HEK293 (cell line): ENCODE results near the gene PTGIS.

ENCODE experiments used
- CTCF ChIA-PET: fragments of 350-600 bp; formaldehyde crosslinking; extraction: SDS; loops from one replicate; lab custom pipeline; 2021; ENCODE audit warnings: antibody characterized with exemption; lab: Yijun Ruan, JAX
- POLR2A ChIA-PET: fragments of 300-600 bp; formaldehyde crosslinking; extraction: SDS; loops from one replicate; lab custom pipeline; 2020; ENCODE audit warnings: antibody characterized with exemption, inconsistent platforms; lab: Yijun Ruan, JAX
- H3K27ac ChIP-seq: fragments of 200-500 bp; sonication (Bioruptor generic); 2 replicates; pipeline ENCODE4 v1.5.1; 2014; ENCODE audit warnings: low read depth, low read length, control low read depth, inconsistent platforms; ENCODE audit errors: extremely low read depth
- H3K36me3 ChIP-seq, 2 experiments: fragments of 200-500 bp in 1 of 2; sonication (Bioruptor generic) in 1 of 2; 1 replicate in 1 of 2; 2 replicates in 1 of 2; pipeline ENCODE4 v1.5.1; 2014 to 2017; ENCODE audit warnings: inconsistent platforms in 2 of 2, low read length in 2 of 2; ENCODE audit not compliant: control insufficient read depth in 2 of 2, insufficient read depth in 1 of 2
- H3K4me1 ChIP-seq: fragments of 200-500 bp; sonication (Bioruptor generic); 2 replicates; pipeline ENCODE4 v1.5.1; 2014; ENCODE audit warnings: mild to moderate bottlenecking, low read length, inconsistent platforms; ENCODE audit not compliant: control insufficient read depth, insufficient read depth
- H3K4me3 ChIP-seq: 2 replicates; pipeline ENCODE4 v1.5.1; 2011; ENCODE audit warnings: low read depth, mild to moderate bottlenecking, control low read depth, low read length, moderate library complexity
- H3K9me3 ChIP-seq: fragments of 200-500 bp; sonication (Bioruptor generic); 2 replicates; pipeline ENCODE4 v1.5.1; 2014; ENCODE audit warnings: low read depth, low read length, inconsistent platforms; ENCODE audit not compliant: control insufficient read depth, insufficient read depth
- KLF8 ChIP-seq: fragments of 450-650 bp; formaldehyde crosslinking; IDR thresholded peaks from 2 replicates; pipeline ENCODE4 v1.5.1; 2016; ENCODE audit warnings: missing biosample characterization, missing genetic modification characterization
- YY2 ChIP-seq: fragments of 450-650 bp; formaldehyde crosslinking; IDR thresholded peaks from 2 replicates; pipeline ENCODE4 v1.5.1; 2016; ENCODE audit warnings: missing biosample characterization, missing genetic modification characterization
- ZBTB17 ChIP-seq: fragments of 450-650 bp; formaldehyde crosslinking; IDR thresholded peaks from 2 replicates; pipeline ENCODE4 v1.5.1; 2016; ENCODE audit warnings: missing biosample characterization, missing genetic modification characterization
- ZEB2 ChIP-seq: fragments of 450-650 bp; formaldehyde crosslinking; IDR thresholded peaks from 2 replicates; pipeline ENCODE4 v1.5.1; 2016; ENCODE audit warnings: missing biosample characterization, missing genetic modification characterization
- ZIC2 ChIP-seq: fragments of 450-650 bp; formaldehyde crosslinking; IDR thresholded peaks from 2 replicates; pipeline ENCODE4 v1.5.1; 2016; ENCODE audit warnings: missing biosample characterization, missing genetic modification characterization
- ZNF146 ChIP-seq: fragments of 450-650 bp; formaldehyde crosslinking; IDR thresholded peaks from 2 replicates; pipeline ENCODE4 v1.5.1; 2016; ENCODE audit warnings: missing biosample characterization, missing genetic modification characterization
- ZNF221 ChIP-seq: fragments of 450-650 bp; formaldehyde crosslinking; IDR thresholded peaks from 2 replicates; pipeline ENCODE4 v1.5.1; 2017; ENCODE audit warnings: missing biosample characterization, missing genetic modification characterization, borderline replicate concordance
- ZNF561 ChIP-seq: fragments of 450-650 bp; IDR thresholded peaks from 2 replicates; pipeline ENCODE4 v1.5.1; 2018; ENCODE audit warnings: missing biosample characterization, missing genetic modification characterization, borderline replicate concordance
- ZNF600 ChIP-seq: fragments of 450-650 bp; formaldehyde crosslinking; IDR thresholded peaks from 2 replicates; pipeline ENCODE4 v1.5.1; 2016; ENCODE audit warnings: missing biosample characterization, missing genetic modification characterization
- ZNF654 ChIP-seq: fragments of 450-650 bp; formaldehyde crosslinking; IDR thresholded peaks from 2 replicates; pipeline ENCODE4 v1.5.1; 2016; ENCODE audit warnings: low read depth, missing biosample characterization, missing genetic modification characterization
- ZNF670 ChIP-seq: fragments of 450-650 bp; formaldehyde crosslinking; IDR thresholded peaks from 2 replicates; pipeline ENCODE4 v1.5.1; 2016; ENCODE audit warnings: missing biosample characterization, missing genetic modification characterization, low read depth
- ZNF677 ChIP-seq: fragments of 450-650 bp; IDR thresholded peaks from 2 replicates; pipeline ENCODE4 v1.5.0; 2018; ENCODE audit warnings: missing biosample characterization, mild to moderate bottlenecking, missing genetic modification characterization, moderate library complexity
- ZSCAN30 ChIP-seq: fragments of 450-650 bp; IDR thresholded peaks from 2 replicates; pipeline ENCODE4 v1.5.1; 2018; ENCODE audit warnings: missing biosample characterization, mild to moderate bottlenecking, missing genetic modification characterization, moderate library complexity
- TF ChIP-seq, protein P1 (sequence below): fragments of 450-650 bp; formaldehyde crosslinking; IDR thresholded peaks from 2 replicates; pipeline ENCODE4 v1.5.1; 2016; ENCODE audit warnings: missing biosample characterization, missing genetic modification characterization
- TF ChIP-seq, protein P2 (sequence below): fragments of 450-650 bp; formaldehyde crosslinking; IDR thresholded peaks from 2 replicates; pipeline ENCODE4 v1.5.1; 2017; ENCODE audit warnings: missing biosample characterization, missing genetic modification characterization
- TF ChIP-seq, protein P3 (sequence below): fragments of 450-650 bp; formaldehyde crosslinking; IDR thresholded peaks from 2 replicates; pipeline ENCODE4; 2016; ENCODE audit warnings: missing biosample characterization, missing genetic modification characterization
- TF ChIP-seq, protein P4 (sequence below): fragments of 450-650 bp; formaldehyde crosslinking; IDR thresholded peaks from 2 replicates; pipeline ENCODE4 v1.5.1; 2016; ENCODE audit warnings: missing biosample characterization, missing genetic modification characterization
- TF ChIP-seq, protein P5 (sequence below): fragments of 450-650 bp; formaldehyde crosslinking; IDR thresholded peaks from 2 replicates; pipeline ENCODE4 v1.5.1; 2016; ENCODE audit warnings: missing biosample characterization, missing genetic modification characterization
- TF ChIP-seq, protein P6 (sequence below): fragments of 450-650 bp; formaldehyde crosslinking; optimal IDR thresholded peaks from 2 replicates; pipeline ENCODE3; 2016; ENCODE audit warnings: missing biosample characterization, mild to moderate bottlenecking, missing genetic modification characterization
- TF ChIP-seq, protein P7 (sequence below): fragments of 450-650 bp; formaldehyde crosslinking; IDR thresholded peaks from 2 replicates; pipeline ENCODE4 v1.5.1; 2016; ENCODE audit warnings: missing biosample characterization, missing genetic modification characterization

PTGIS gene

DNA sequence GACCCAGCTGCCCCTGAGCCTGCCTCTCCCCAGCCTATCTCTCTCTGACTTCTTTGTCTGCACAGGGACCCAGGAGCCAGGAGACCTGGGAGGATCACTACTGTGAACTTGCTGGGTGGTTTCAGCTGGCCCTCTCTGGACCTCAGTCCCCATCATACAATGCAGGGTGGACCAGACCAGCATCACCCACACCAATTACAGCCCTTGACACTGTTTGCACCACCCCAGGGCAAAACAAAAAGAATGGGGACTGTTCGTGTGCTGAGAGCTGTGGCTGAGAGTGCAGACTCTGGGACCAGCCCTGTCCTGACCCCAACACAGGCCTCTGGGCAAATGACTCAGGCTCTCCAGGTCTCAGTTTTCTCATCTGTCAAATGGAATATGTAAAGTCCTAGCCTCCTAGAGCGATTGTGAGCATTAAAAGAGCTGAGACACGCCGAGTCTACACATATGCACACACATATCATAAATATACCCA is 25.4 kb downstream of the PTGIS start:
- H3K36me3 ChIP-seq: no peaks in the 10 kb centered on the region
- ChIA-PET POLR2A (interaction anchor here (0.9 kb wide), 1 partner anchor 55 kb away, joined by 3 read pairs; no protein-coding TSS in a partner anchor), CTCF (interaction anchor here (0.5 to 13.5 kb wide), 19 partner anchors 9 to 346 kb away, joined by 3 to 297 read pairs (median 6); no protein-coding TSS in a partner anchor)
- TF ChIP-seq ZNF677 (no peak), ZEB2 (tag by site-specific recombination) (no peak), ZNF221 (tag by site-specific recombination) (no peak), ZIC2 (no peak)
- TF ChIP-seq, protein P1, sequence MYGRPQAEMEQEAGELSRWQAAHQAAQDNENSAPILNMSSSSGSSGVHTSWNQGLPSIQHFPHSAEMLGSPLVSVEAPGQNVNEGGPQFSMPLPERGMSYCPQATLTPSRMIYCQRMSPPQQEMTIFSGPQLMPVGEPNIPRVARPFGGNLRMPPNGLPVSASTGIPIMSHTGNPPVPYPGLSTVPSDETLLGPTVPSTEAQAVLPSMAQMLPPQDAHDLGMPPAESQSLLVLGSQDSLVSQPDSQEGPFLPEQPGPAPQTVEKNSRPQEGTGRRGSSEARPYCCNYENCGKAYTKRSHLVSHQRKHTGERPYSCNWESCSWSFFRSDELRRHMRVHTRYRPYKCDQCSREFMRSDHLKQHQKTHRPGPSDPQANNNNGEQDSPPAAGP (tag by site-specific recombination): no peak
- TF ChIP-seq, protein P2, sequence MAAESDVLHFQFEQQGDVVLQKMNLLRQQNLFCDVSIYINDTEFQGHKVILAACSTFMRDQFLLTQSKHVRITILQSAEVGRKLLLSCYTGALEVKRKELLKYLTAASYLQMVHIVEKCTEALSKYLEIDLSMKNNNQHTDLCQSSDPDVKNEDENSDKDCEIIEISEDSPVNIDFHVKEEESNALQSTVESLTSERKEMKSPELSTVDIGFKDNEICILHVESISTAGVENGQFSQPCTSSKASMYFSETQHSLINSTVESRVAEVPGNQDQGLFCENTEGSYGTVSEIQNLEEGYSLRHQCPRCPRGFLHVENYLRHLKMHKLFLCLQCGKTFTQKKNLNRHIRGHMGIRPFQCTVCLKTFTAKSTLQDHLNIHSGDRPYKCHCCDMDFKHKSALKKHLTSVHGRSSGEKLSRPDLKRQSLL (tag by site-specific recombination): no peak
- TF ChIP-seq, protein P3, sequence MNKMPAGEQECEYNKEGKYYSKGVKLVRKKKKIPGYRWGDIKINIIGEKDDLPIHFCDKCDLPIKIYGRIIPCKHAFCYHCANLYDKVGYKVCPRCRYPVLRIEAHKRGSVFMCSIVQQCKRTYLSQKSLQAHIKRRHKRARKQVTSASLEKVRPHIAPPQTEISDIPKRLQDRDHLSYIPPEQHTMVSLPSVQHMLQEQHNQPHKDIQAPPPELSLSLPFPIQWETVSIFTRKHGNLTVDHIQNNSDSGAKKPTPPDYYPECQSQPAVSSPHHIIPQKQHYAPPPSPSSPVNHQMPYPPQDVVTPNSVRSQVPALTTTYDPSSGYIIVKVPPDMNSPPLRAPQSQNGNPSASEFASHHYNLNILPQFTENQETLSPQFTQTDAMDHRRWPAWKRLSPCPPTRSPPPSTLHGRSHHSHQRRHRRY (tag by site-specific recombination): no peak
- H3K27ac ChIP-seq: no peak overlapping the region
- H3K4me1 ChIP-seq: no peaks in the 10 kb centered on the region
- H3K9me3 ChIP-seq: no peaks in the 10 kb centered on the region
- no peak overlapping the region for H3K4me3 ChIP-seq

DNA sequence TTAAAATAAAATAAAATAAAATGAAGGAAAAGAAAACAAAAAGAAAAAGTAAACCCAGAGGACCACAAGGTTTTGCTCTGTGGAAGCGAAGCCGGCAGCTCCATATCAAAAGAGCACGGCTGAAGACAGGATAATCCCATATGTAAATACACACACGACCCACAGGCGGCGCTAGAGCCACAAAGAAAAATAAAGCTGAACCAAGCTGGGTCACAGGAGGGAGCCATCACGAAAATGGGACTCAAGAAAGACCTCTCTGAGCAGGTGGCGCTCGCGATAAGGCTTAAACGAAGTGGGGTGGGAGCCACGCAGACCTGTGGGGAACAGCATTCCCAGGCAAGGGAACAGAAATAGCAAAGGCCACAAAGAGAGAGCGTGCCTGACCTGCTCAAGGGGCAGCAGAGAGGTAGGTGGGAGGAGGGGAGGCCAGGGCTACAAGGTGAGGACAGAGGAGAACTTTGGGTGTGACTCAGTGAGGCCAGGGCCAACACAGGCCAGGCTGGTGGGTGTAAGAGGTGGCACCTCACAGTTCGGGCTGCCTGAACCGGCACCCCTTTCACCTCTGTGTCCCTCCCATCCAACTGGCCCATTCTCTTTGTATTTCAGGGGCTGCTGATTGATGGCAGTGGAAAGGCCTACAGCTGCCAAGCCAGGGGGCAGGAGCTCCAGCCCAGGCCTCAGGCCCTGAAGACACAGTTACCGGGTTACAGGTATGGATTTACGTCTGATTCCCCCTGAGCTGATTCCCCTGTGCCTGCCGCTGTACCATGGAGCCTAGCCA is 26.0 kb downstream of the PTGIS start:
- no peak overlapping the region for H3K4me3 ChIP-seq
- H3K4me1 ChIP-seq: no peaks in the 10 kb centered on the region
- H3K36me3 ChIP-seq: no peaks in the 10 kb centered on the region
- CTCF ChIA-PET: interaction anchor here (0.5 to 13.5 kb wide), 55 partner anchors 9 to 593 kb away, joined by 3 to 297 read pairs (median 4); no protein-coding TSS in a partner anchor
- POLR2A ChIA-PET: interaction anchor here (1.1 kb wide), 1 partner anchor 67 kb away, joined by 4 read pairs; no protein-coding TSS in a partner anchor
- H3K27ac ChIP-seq: no peak overlapping the region
- TF ChIP-seq KLF8 (tag by site-specific recombination): 0 out of 2 replicates have a peak, but pooled peaks have one; percentile 23
- 0 out of 2 replicates have a peak, but pooled peaks have one; percentile 37 for TF ChIP-seq ZBTB17 (tag by site-specific recombination)
- TF ChIP-seq, protein P4, sequence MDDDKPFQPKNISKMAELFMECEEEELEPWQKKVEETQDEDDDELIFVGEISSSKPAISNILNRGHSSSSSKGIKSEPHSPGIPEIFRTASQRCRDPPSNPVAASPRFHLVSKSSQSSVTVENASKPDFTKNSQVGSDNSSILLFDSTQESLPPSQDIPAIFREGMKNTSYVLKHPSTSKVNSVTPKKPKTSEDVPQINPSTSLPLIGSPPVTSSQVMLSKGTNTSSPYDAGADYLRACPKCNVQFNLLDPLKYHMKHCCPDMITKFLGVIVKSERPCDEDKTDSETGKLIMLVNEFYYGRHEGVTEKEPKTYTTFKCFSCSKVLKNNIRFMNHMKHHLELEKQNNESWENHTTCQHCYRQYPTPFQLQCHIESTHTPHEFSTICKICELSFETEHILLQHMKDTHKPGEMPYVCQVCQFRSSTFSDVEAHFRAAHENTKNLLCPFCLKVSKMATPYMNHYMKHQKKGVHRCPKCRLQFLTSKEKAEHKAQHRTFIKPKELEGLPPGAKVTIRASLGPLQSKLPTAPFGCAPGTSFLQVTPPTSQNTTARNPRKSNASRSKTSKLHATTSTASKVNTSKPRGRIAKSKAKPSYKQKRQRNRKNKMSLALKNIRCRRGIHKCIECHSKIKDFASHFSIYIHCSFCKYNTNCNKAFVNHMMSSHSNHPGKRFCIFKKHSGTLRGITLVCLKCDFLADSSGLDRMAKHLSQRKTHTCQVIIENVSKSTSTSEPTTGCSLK (tag by site-specific recombination): no peak
- TF ChIP-seq ZSCAN30 (tag by site-specific recombination): peak; percentile 56
- TF ChIP-seq, protein P5, sequence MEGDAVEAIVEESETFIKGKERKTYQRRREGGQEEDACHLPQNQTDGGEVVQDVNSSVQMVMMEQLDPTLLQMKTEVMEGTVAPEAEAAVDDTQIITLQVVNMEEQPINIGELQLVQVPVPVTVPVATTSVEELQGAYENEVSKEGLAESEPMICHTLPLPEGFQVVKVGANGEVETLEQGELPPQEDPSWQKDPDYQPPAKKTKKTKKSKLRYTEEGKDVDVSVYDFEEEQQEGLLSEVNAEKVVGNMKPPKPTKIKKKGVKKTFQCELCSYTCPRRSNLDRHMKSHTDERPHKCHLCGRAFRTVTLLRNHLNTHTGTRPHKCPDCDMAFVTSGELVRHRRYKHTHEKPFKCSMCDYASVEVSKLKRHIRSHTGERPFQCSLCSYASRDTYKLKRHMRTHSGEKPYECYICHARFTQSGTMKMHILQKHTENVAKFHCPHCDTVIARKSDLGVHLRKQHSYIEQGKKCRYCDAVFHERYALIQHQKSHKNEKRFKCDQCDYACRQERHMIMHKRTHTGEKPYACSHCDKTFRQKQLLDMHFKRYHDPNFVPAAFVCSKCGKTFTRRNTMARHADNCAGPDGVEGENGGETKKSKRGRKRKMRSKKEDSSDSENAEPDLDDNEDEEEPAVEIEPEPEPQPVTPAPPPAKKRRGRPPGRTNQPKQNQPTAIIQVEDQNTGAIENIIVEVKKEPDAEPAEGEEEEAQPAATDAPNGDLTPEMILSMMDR (tag by site-specific recombination): peak; percentile 88
- peak; percentile 62 for TF ChIP-seq ZNF600
- peak; percentile 79 for TF ChIP-seq ZNF654 (tag by site-specific recombination)
- TF ChIP-seq YY2 (tag by site-specific recombination): peak; percentile 34; the same call in 1 of the 2 replicates
- peak; percentile 56; the same call in 1 of the 2 replicates for TF ChIP-seq ZNF561
- TF ChIP-seq ZIC2: peak; percentile 52
- TF ChIP-seq, protein P6, sequence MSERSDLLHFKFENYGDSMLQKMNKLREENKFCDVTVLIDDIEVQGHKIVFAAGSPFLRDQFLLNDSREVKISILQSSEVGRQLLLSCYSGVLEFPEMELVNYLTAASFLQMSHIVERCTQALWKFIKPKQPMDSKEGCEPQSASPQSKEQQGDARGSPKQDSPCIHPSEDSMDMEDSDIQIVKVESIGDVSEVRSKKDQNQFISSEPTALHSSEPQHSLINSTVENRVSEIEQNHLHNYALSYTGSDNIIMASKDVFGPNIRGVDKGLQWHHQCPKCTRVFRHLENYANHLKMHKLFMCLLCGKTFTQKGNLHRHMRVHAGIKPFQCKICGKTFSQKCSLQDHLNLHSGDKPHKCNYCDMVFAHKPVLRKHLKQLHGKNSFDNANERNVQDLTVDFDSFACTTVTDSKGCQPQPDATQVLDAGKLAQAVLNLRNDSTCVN: peak; percentile 17
- TF ChIP-seq, protein P7, sequence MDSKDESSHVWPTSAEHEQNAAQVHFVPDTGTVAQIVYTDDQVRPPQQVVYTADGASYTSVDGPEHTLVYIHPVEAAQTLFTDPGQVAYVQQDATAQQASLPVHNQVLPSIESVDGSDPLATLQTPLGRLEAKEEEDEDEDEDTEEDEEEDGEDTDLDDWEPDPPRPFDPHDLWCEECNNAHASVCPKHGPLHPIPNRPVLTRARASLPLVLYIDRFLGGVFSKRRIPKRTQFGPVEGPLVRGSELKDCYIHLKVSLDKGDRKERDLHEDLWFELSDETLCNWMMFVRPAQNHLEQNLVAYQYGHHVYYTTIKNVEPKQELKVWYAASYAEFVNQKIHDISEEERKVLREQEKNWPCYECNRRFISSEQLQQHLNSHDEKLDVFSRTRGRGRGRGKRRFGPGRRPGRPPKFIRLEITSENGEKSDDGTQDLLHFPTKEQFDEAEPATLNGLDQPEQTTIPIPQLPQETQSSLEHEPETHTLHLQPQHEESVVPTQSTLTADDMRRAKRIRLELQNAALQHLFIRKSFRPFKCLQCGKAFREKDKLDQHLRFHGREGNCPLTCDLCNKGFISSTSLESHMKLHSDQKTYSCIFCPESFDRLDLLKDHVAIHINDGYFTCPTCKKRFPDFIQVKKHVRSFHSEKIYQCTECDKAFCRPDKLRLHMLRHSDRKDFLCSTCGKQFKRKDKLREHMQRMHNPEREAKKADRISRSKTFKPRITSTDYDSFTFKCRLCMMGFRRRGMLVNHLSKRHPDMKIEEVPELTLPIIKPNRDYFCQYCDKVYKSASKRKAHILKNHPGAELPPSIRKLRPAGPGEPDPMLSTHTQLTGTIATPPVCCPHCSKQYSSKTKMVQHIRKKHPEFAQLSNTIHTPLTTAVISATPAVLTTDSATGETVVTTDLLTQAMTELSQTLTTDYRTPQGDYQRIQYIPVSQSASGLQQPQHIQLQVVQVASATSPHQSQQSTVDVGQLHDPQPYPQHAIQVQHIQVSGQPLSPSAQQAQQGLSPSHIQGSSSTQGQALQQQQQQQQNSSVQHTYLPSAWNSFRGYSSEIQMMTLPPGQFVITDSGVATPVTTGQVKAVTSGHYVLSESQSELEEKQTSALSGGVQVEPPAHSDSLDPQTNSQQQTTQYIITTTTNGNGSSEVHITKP: peak; percentile 58; the same call in 1 of the 2 replicates
- TF ChIP-seq ZNF670 (tag by site-specific recombination): no peak
- TF ChIP-seq ZNF146 (tag by site-specific recombination): no peak
- TF ChIP-seq, all 188 proteins: peak for 11
- no peaks in the 10 kb centered on the region for H3K9me3 ChIP-seq
